DOHH2 (cell line): ENCODE results near the gene SLBP.

Experiments used
- CTCF ChIP-seq: fragments of 200-600 bp; sonication (generic); IDR thresholded peaks from one replicate; pipeline ENCODE4 v1.5.1; 2014; ENCODE audit warnings: antibody characterized with exemption, mild to moderate bottlenecking, low read depth, low read length; ENCODE audit not compliant: poor library complexity, severe bottlenecking
- EZH2phosphoT487 ChIP-seq: fragments of 200-600 bp; sonication (generic); IDR thresholded peaks from 2 replicates; pipeline ENCODE4 v1.6.1; 2017; ENCODE audit warnings: borderline replicate concordance, mild to moderate bottlenecking, antibody characterized with exemption, low read length, moderate library complexity, mixed read lengths

GRCh38 chr4:1758306-1759121 is 46.4 kb upstream of the SLBP start:
- TF ChIP-seq CTCF, result no peak
- no peak for TF ChIP-seq EZH2phosphoT487
